DND-41 (cell line): ENCODE measurements around the gene POU2F3.

Experiments
- ATAC-seq: fragments of 200-7000 bp; cut with Tn5 transposase; 3 replicates; pipeline ENCODE4 v1.9.1; 2021; ENCODE audit warnings: low read depth; ENCODE audit not compliant: insufficient read depth
- DNase-seq: peaks from one replicate; pipeline ENCODE4 v3.0.0-alpha.2; 2020
- H2AFZ ChIP-seq: 2 replicates; pipeline ENCODE4 v1.6.0; 2012; ENCODE audit warnings: low read depth, low read length
- H3K27ac ChIP-seq: 2 replicates; pipeline ENCODE4 v1.5.1; 2012; ENCODE audit warnings: low read length, inconsistent platforms
- H3K27me3 ChIP-seq: fragments of 200-600 bp; sonication (generic); 2 replicates; pipeline ENCODE4 v1.6.0; 2012; ENCODE audit warnings: low read length, mild to moderate bottlenecking, inconsistent platforms; ENCODE audit not compliant: insufficient read depth, poor library complexity
- H3K36me3 ChIP-seq: 2 replicates; pipeline ENCODE4 v1.5.1; 2012; ENCODE audit warnings: low read length, inconsistent platforms; ENCODE audit not compliant: insufficient read depth
- H3K4me1 ChIP-seq: 2 replicates; pipeline ENCODE4 v1.5.1; 2012; ENCODE audit warnings: mild to moderate bottlenecking, low read length; ENCODE audit not compliant: insufficient read depth
- H3K4me2 ChIP-seq: 2 replicates; pipeline ENCODE4 v1.6.0; 2012; ENCODE audit warnings: mild to moderate bottlenecking, moderate library complexity, low read length, inconsistent platforms; ENCODE audit not compliant: insufficient read depth
- H3K4me3 ChIP-seq, 2 experiments: fragments of 200-600 bp in 1 of 2; shearing (Covaris generic) in 1 of 2; 2 replicates each; pipeline ENCODE4 v1.5.1; 2012 to 2016; ENCODE audit warnings: inconsistent platforms in 2 of 2, low read length in 2 of 2, mild to moderate bottlenecking in 2 of 2, low read depth in 1 of 2, moderate library complexity in 1 of 2
- H3K79me2 ChIP-seq: 2 replicates; pipeline ENCODE4 v1.6.0; 2012; ENCODE audit warnings: low read length, inconsistent platforms; ENCODE audit not compliant: insufficient read depth
- H3K9ac ChIP-seq: 2 replicates; pipeline ENCODE4 v1.6.0; 2012; ENCODE audit warnings: low read depth, mild to moderate bottlenecking, inconsistent platforms, low read length, moderate library complexity
- H3K9me3 ChIP-seq: 2 replicates; pipeline ENCODE4 v1.5.1; 2012; ENCODE audit warnings: low read length, moderate library complexity, mild to moderate bottlenecking, inconsistent platforms; ENCODE audit not compliant: insufficient read depth, severe bottlenecking
- H4K20me1 ChIP-seq: 2 replicates; pipeline ENCODE4 v1.6.0; 2012; ENCODE audit warnings: low read length; ENCODE audit not compliant: insufficient read depth
- CTCF ChIP-seq: IDR thresholded peaks from 2 replicates; pipeline ENCODE4 v1.5.1; 2012; ENCODE audit warnings: borderline replicate concordance, low read length, moderate library complexity, mild to moderate bottlenecking; ENCODE audit not compliant: poor library complexity, severe bottlenecking; ENCODE audit errors: extremely low read depth
- EZH2 ChIP-seq: IDR thresholded peaks from 3 replicates; pipeline ENCODE4 v1.6.1; 2012; ENCODE audit warnings: borderline replicate concordance, low read depth, mild to moderate bottlenecking, moderate library complexity, low read length, inconsistent platforms; ENCODE audit not compliant: severe bottlenecking

The POU2F3 gene

GRCh38 chr11:120316880-120317688 is 77.1 kb downstream of the POU2F3 start:
- Histone ChIP-seq H3K27me3 (peaks cover 52% of the 10 kb centered on the region), H3K4me3 (no peak overlapping the region), H4K20me1 (peaks cover 7% of the 10 kb centered on the region; the same call in 1 of the 2 replicates), H2AFZ (no peak overlapping the region), H3K79me2 (no peaks in the 10 kb centered on the region), H3K9me3 (no peaks in the 10 kb centered on the region), H3K9ac (no peak overlapping the region), H3K27ac (no peak overlapping the region), H3K4me1 (no peaks in the 10 kb centered on the region), H3K36me3 (no peaks in the 10 kb centered on the region), H3K4me2 (no peak overlapping the region)
- TF ChIP-seq CTCF = no peak
- ATAC-seq = no peak
- DNase-seq = no peak

GRCh38 chr11:120317689-120318480 is 77.9 kb downstream of the POU2F3 start:
- no peaks in the 10 kb centered on the region for H3K79me2 ChIP-seq
- H3K4me2 ChIP-seq = no peak overlapping the region
- H2AFZ ChIP-seq = no peak overlapping the region
- H3K4me3 ChIP-seq = no peak overlapping the region
- no peak overlapping the region for H3K9ac ChIP-seq
- H3K27ac ChIP-seq = no peak overlapping the region
- H4K20me1 ChIP-seq = peaks cover 12% of the 10 kb centered on the region; the same call in 1 of the 2 replicates
- no peaks in the 10 kb centered on the region for H3K4me1 ChIP-seq
- DNase-seq = no peak
- H3K36me3 ChIP-seq = no peaks in the 10 kb centered on the region
- H3K9me3 ChIP-seq = no peaks in the 10 kb centered on the region
- TF ChIP-seq CTCF = no peak
- no peak for TF ChIP-seq EZH2
- no peak for ATAC-seq
- peaks cover 51% of the 10 kb centered on the region for H3K27me3 ChIP-seq

GRCh38 chr11:120318906-120319305 is 79.0 kb downstream of the POU2F3 start:
- no peaks in the 10 kb centered on the region for H3K9me3 ChIP-seq

More at GRCh38 chr11:120318906-120319305, 79.0 kb downstream of the POU2F3 start:
- Histone ChIP-seq H3K27me3 (peaks cover 50% of the 10 kb centered on the region), H2AFZ (no peak overlapping the region), H4K20me1 (peaks cover 11% of the 10 kb centered on the region; the same call in 1 of the 2 replicates), H3K4me1 (no peaks in the 10 kb centered on the region), H3K79me2 (no peaks in the 10 kb centered on the region), H3K4me3 (no peak overlapping the region), H3K4me2 (no peak overlapping the region), H3K9ac (no peak overlapping the region), H3K36me3 (no peaks in the 10 kb centered on the region), H3K27ac (no peak overlapping the region)
- TF ChIP-seq CTCF = no peak
- TF ChIP-seq EZH2 = no peak
- DNase-seq (no peak), ATAC-seq (no peak)
